ENCODE data around the gene EFCAB11. TPM values are rescaled to one million over a fixed set of nuclear protein-coding genes. Genes with fewer than 3 reads are reported as not detected.

The EFCAB11 gene
- total RNA-seq, 1 donor from 2014 or later, result 7.5 TPM

GRCh38 chr14:89987161-89987475 is 32.6 kb upstream of the EFCAB11 start:
- Mint-ChIP-seq H3K4me1 (ENCODE audit: low read depth, unreplicated experiment) (no peaks in the 10 kb centered on the region), H3K27ac (ENCODE audit: unreplicated experiment) (no peak overlapping the region)
- H3K36me3 ChIP-seq (ENCODE audit: insufficient read depth, low read length), result peaks cover 42% of the 10 kb centered on the region

GRCh38 chr14:89986462-89987160 is 32.1 kb upstream of the EFCAB11 start:
- Histone ChIP-seq H2AFZ (ENCODE audit: low read depth, low read length) (no peak overlapping the region), H3K79me2 (ENCODE audit: insufficient read depth, low read length) (no peaks in the 10 kb centered on the region), H3K4me3 (ENCODE audit: insufficient read depth, low read depth, low read length) (no peak overlapping the region), H4K20me1 (ENCODE audit: insufficient read depth, low read length) (peaks cover 4% of the 10 kb centered on the region), H3K9ac (ENCODE audit: low read length) (no peak overlapping the region), H3K4me1 (ENCODE audit: insufficient read depth, low read length) (no peaks in the 10 kb centered on the region), H3K27ac (ENCODE audit: low read depth, low read length) (no peak overlapping the region), H3K27me3 (ENCODE audit: insufficient read depth, low read length) (no peaks in the 10 kb centered on the region), H3K9me3 (ENCODE audit: insufficient read depth, low read depth, low read length) (no peaks in the 10 kb centered on the region), H3K36me3 (ENCODE audit: insufficient read depth, low read length) (peaks cover 41% of the 10 kb centered on the region), H3K4me2 (ENCODE audit: low read length) (no peak overlapping the region)
- no peaks in the 10 kb centered on the region for H3K9me3 Mint-ChIP-seq (ENCODE audit: unreplicated experiment)
- H3K27me3 Mint-ChIP-seq (ENCODE audit: low read depth, unreplicated experiment), result no peaks in the 10 kb centered on the region
- no peak for FAIRE-seq
- TF ChIP-seq, protein P1, sequence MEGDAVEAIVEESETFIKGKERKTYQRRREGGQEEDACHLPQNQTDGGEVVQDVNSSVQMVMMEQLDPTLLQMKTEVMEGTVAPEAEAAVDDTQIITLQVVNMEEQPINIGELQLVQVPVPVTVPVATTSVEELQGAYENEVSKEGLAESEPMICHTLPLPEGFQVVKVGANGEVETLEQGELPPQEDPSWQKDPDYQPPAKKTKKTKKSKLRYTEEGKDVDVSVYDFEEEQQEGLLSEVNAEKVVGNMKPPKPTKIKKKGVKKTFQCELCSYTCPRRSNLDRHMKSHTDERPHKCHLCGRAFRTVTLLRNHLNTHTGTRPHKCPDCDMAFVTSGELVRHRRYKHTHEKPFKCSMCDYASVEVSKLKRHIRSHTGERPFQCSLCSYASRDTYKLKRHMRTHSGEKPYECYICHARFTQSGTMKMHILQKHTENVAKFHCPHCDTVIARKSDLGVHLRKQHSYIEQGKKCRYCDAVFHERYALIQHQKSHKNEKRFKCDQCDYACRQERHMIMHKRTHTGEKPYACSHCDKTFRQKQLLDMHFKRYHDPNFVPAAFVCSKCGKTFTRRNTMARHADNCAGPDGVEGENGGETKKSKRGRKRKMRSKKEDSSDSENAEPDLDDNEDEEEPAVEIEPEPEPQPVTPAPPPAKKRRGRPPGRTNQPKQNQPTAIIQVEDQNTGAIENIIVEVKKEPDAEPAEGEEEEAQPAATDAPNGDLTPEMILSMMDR (IDR thresholded peaks at IDR 0.05; ENCODE audit: insufficient read depth, low read depth, low read length), result no peak
- no peak for TF ChIP-seq EZH2 (IDR thresholded peaks at IDR 0.05; ENCODE audit: insufficient read depth, low read length)
- no peak overlapping the region for H3K27ac Mint-ChIP-seq (ENCODE audit: unreplicated experiment)
- peaks cover 4% of the 10 kb centered on the region for H3K36me3 Mint-ChIP-seq (ENCODE audit: low read depth, unreplicated experiment)
- no peaks in the 10 kb centered on the region for H3K4me1 Mint-ChIP-seq (ENCODE audit: low read depth, unreplicated experiment)
- DNase-seq (ENCODE audit: low read depth), result no peak
- no peak overlapping the region for H3K4me3 Mint-ChIP-seq (ENCODE audit: unreplicated experiment)

More at GRCh38 chr14:89987161-89987475, 32.6 kb upstream of the EFCAB11 start:
- DNase-seq (ENCODE audit: low read depth), result no peak
- Histone ChIP-seq H3K4me2 (ENCODE audit: low read length) (no peak overlapping the region), H3K4me3 (ENCODE audit: insufficient read depth, low read depth, low read length) (no peak overlapping the region), H3K27me3 (ENCODE audit: insufficient read depth, low read length) (no peaks in the 10 kb centered on the region), H3K27ac (ENCODE audit: low read depth, low read length) (no peak overlapping the region), H3K9me3 (ENCODE audit: insufficient read depth, low read depth, low read length) (no peaks in the 10 kb centered on the region), H4K20me1 (ENCODE audit: insufficient read depth, low read length) (peaks cover 4% of the 10 kb centered on the region), H3K79me2 (ENCODE audit: insufficient read depth, low read length) (no peaks in the 10 kb centered on the region), H3K4me1 (ENCODE audit: insufficient read depth, low read length) (no peaks in the 10 kb centered on the region), H2AFZ (ENCODE audit: low read depth, low read length) (no peak overlapping the region), H3K9ac (ENCODE audit: low read length) (no peak overlapping the region)
- TF ChIP-seq, protein P1 (IDR thresholded peaks at IDR 0.05; ENCODE audit: insufficient read depth, low read depth, low read length), result no peak
- no peak for TF ChIP-seq EZH2 (IDR thresholded peaks at IDR 0.05; ENCODE audit: insufficient read depth, low read length)
- FAIRE-seq, result no peak
- H3K36me3 Mint-ChIP-seq (ENCODE audit: low read depth, unreplicated experiment), result peaks cover 4% of the 10 kb centered on the region
- no peak overlapping the region for H3K4me3 Mint-ChIP-seq (ENCODE audit: unreplicated experiment)
- no peaks in the 10 kb centered on the region for H3K27me3 Mint-ChIP-seq (ENCODE audit: low read depth, unreplicated experiment)
- H3K9me3 Mint-ChIP-seq (ENCODE audit: unreplicated experiment), result no peaks in the 10 kb centered on the region

- H3K4me3 ChIP-seq (ENCODE audit: insufficient read depth, low read depth, low read length), result no peak overlapping the region
- no peaks in the 10 kb centered on the region for H3K79me2 ChIP-seq (ENCODE audit: insufficient read depth, low read length)
- peaks cover 9% of the 10 kb centered on the region for H3K36me3 Mint-ChIP-seq (ENCODE audit: low read depth, unreplicated experiment)
- H3K27me3 ChIP-seq (ENCODE audit: insufficient read depth, low read length), result no peaks in the 10 kb centered on the region
- TF ChIP-seq EZH2 (IDR thresholded peaks at IDR 0.05; ENCODE audit: insufficient read depth, low read length), result no peak
- TF ChIP-seq, protein P1 (IDR thresholded peaks at IDR 0.05; ENCODE audit: insufficient read depth, low read depth, low read length), result no peak
- no peaks in the 10 kb centered on the region for H3K4me1 ChIP-seq (ENCODE audit: insufficient read depth, low read length)
- no peaks in the 10 kb centered on the region for H3K9me3 Mint-ChIP-seq (ENCODE audit: unreplicated experiment)
- DNase-seq (ENCODE audit: low read depth) (no peak), FAIRE-seq (no peak)
- H3K4me2 ChIP-seq (ENCODE audit: low read length), result no peak overlapping the region
- H3K27ac Mint-ChIP-seq (ENCODE audit: unreplicated experiment), result no peak overlapping the region
- no peaks in the 10 kb centered on the region for H3K9me3 ChIP-seq (ENCODE audit: insufficient read depth, low read depth, low read length)
- H3K9ac ChIP-seq (ENCODE audit: low read length), result no peak overlapping the region
- peaks cover 45% of the 10 kb centered on the region for H3K36me3 ChIP-seq (ENCODE audit: insufficient read depth, low read length)
- H3K27me3 Mint-ChIP-seq (ENCODE audit: low read depth, unreplicated experiment), result no peaks in the 10 kb centered on the region
- no peak overlapping the region for H3K4me3 Mint-ChIP-seq (ENCODE audit: unreplicated experiment)
- no peaks in the 10 kb centered on the region for H3K4me1 Mint-ChIP-seq (ENCODE audit: low read depth, unreplicated experiment)
- no peak overlapping the region for H2AFZ ChIP-seq (ENCODE audit: low read depth, low read length)
- H3K27ac ChIP-seq (ENCODE audit: low read depth, low read length), result no peak overlapping the region
- no peaks in the 10 kb centered on the region for H4K20me1 ChIP-seq (ENCODE audit: insufficient read depth, low read length)
Observed at GRCh38 chr14:89983375-89983774, 28.8 kb upstream of the EFCAB11 start.
